T-helper 1 cell treated with Interleukin-12 subunit alpha and Interleukin-12 subunit beta and Interleukin-4 antibody, amounts not matched to agents 30 ng/mL and 1 ng/mL, for 36 hours (primary cell): ENCODE data around the gene ELMOD1. TPM values are rescaled to one million over a fixed set of nuclear protein-coding genes. Genes with fewer than 3 reads are reported as not detected.
"Not testable (repeated sequence)": the region's sequence is repeated elsewhere in the genome, so short reads cannot be mapped to it uniquely, and the experiment has no call there.

Experiments
- intact Hi-C: fragments of 100-400 bp; cut with micrococcal nuclease; formaldehyde crosslinking; loops from one replicate; pipeline ENCODE4 v1.15.1; 2024
- total RNA-seq: library from RNA; stranded (reverse); gene quantifications from 2 replicates; pipeline ENCODE4 v1.2.3, GENCODE V29; 2022

ELMOD1 gene
- total RNA-seq, 1 donor from 2014 or later = not detected

DNA sequence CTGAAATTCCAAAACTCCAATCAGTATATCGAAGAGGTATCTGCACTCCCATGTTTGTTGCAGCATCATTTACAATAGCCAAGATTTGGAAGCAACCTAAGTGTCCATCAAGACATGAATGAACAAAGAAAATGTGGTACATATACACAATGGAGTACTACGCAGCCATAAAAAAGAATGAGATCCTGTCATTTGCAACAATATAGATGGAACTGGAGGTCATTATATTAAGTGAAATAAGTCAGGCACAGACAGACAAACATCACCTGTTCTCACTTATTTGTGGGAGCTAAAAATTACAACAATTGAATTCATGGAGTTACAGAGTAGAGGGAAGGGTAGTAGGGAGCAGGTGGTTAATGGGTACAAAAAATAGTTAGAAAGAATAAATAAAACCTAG lies 11.8 kb upstream of the ELMOD1 start:
- intact Hi-C loops = not testable (repeated sequence)

DNA sequence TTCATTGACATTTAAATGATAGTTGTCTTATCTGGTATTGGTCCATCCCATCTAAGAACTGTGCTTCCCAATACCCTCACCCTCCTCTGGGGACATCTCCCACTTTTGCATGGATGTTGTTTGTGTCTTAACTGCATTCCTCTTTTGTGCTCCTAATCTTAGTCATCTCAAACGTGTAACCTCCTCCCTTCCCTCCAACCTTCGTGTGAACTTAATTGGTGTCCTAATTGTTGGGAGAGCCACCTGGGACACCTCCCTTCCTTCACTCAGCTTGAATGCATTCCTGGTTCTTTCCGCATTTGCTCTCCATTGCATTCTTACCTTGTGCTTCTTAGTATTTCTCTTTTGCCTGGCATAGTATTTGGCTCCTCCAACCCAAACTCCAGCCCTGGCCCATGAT lies 9.8 kb upstream of the ELMOD1 start:
- intact Hi-C loops = no loop called here

DNA sequence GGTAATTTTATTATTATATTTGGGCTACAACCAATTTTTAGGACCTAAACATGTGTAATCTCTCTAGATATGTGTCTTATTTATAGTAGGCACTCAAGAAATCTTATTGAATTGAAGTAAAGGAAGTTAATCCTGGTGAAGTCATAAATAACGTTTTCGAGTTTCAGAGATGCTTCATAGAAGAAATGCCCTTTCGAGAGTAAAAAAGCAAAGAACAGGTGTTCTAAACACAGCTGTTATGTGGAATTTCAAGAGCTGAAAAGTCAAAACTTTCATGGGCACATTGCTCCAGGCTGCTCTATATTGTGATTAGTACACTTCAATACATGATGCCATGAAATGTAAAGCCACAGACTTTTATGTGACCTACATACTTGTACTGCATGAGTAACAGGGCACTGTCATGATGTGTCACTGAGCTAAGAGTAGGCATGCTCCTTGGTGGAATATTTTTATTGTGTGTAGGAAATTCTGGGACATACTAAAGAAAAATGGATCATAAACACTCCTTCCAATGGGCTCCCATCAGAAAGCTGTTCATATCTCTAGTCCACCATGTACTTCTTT lies 7.2 kb upstream of the ELMOD1 start:
- intact Hi-C loops = no loop called here

DNA sequence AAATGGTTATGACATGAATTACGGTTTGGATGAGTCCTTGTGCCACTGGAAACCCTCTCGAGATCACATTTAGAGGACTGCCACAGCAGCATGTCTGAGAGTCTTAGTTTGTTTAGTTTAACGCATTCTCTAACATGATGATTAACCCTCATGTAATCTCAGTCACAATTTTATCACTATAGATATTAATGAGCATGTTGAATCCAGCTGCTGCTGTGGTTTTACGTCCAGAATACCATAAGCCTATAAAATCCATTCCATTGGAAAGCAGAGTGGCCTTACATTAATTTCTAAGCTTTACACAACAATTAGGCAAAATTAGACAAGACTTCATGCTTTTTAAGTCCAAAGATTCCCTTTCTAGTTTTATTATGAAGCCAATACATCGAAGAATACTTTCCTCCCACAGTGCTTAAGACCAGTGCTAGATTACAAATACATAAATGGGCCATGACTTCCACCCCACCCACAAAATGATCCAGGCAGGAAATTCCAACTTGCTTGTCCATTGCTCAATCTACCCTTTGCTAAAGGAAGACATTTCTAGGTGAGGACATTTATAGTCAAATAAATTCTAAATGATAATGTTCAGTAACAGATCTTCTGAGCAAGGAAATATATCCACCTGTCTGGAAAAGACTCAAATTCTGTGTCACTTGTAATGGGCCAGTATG lies 3.5 kb upstream of the ELMOD1 start:
- intact Hi-C loops = no loop called here

DNA sequence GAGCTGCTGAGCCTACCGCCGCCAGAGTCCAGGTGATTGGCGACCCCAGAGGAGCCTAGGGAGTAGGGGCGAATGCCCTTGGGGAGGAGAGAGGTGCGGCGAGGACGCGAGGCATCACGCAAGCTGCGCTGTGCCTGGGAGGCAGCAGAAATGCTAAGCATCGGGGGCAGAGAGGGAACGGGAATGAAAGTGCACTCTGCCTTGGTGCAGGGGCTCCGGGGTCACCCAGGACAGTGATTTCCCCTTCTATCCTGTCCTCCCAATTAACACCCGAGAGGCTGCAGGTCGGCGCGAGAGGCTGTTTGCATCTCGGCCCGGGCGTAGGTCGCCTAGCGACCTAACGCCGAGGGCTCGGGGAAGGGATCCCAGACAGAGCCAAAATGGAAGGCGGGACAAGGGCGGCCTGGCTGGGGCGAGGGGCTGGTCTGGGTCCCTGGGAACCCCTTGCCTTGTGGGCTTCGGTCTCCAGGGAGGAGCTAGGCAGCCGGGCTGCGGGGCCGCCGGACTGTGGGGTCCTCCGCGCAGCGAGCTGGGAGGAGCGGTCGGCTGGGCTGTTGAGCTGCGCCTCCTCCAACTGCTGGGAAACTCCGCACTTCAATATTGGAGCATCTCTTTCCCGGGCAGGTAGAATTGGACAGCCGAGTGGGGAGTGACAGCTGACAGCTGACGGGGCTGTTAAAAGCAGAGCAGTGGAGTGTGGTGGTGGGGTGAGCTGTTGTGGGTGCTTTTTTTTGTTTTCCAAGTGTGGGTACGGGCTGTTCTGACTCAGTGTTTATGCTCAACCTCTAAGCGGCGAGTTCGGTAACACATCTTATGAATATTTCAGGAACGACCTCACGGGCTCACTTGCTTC lies 657 bp downstream of the ELMOD1 start:
- intact Hi-C loops = loop anchor here (1.0 kb wide), 1 partner anchor 26 kb away; the partner anchor contains the start of gene ALKBH8

DNA sequence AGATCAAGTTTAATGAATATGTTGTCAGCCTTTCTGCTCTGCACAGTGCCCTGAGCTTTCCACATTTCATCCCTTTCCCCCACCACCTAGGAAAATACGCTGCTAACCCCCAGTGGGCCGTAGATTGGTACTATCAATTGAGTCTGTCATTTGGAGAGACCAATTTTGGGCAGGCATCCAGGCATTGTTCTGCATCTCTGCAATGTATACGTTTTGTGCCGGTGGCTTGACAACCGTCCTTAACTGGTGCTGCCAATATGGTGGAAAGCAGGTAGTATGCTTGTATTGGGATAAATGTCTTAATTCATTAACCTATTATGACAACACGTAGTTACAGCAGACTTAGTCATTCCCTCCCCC lies 1.3 kb downstream of the ELMOD1 start:
- intact Hi-C loops = loop anchor here (1.0 kb wide), 1 partner anchor 27 kb away; the partner anchor contains the start of gene ALKBH8

DNA sequence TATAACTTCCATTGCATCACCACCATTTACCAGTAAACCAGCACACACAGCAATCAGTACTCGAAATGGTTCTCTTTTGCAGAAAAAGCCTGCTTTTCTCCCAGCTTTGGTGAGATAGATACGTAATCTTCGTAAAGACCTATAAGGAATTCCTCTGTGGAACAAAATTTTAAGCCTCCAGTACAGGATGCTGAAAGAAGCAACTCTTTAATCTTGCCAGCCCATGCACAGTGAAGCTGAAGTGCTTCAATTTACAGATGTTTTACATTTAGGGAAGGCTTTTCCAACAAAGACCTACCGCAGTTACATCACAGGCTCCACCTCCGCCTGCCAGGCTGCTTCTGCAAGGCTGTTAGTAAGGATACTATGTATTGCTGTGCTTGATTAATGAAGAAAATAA lies 1.9 kb downstream of the ELMOD1 start:
- intact Hi-C loops = loop anchor here (1.0 kb wide), 1 partner anchor 28 kb away; the partner anchor contains the start of gene ALKBH8

DNA sequence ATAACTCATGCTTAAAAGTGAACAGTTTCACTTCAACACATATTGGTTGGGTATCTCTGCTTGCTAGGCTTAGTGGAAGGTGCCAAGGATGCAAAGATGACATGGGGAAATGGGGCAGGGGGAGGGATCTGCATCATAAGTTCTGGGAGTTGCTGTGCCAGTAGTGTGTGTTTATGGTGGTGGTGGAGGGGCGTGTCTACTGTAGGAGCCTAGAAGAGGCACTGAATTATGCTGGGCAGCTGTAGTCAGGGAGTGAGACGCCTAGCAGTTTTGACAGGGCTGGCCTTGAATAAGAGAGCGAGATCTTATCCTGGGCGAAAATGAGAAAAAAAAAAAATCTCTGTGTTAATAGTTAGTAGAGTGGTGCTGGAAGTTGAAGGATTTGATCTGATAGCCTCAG lies 3.0 kb downstream of the ELMOD1 start:
- intact Hi-C loops = no loop called here

DNA sequence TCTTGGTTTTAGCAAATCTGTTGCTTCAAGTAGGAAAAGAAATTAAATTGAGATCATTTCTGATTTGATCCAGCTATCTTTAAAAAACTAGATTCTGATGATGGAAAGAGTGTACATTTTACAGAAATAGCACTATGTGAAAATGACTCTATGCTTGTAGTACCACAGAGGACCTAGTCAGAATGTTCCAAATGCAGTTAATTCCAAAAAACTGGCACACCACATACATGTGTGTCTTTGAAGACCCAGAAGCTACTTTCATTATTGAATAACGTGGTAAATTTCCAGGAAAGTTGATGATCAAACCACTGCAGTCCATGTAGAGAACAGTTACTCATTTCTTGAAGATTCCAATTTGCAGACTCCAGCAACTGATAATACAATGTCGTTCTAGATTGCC lies 3.8 kb downstream of the ELMOD1 start:
- intact Hi-C loops = no loop called here

DNA sequence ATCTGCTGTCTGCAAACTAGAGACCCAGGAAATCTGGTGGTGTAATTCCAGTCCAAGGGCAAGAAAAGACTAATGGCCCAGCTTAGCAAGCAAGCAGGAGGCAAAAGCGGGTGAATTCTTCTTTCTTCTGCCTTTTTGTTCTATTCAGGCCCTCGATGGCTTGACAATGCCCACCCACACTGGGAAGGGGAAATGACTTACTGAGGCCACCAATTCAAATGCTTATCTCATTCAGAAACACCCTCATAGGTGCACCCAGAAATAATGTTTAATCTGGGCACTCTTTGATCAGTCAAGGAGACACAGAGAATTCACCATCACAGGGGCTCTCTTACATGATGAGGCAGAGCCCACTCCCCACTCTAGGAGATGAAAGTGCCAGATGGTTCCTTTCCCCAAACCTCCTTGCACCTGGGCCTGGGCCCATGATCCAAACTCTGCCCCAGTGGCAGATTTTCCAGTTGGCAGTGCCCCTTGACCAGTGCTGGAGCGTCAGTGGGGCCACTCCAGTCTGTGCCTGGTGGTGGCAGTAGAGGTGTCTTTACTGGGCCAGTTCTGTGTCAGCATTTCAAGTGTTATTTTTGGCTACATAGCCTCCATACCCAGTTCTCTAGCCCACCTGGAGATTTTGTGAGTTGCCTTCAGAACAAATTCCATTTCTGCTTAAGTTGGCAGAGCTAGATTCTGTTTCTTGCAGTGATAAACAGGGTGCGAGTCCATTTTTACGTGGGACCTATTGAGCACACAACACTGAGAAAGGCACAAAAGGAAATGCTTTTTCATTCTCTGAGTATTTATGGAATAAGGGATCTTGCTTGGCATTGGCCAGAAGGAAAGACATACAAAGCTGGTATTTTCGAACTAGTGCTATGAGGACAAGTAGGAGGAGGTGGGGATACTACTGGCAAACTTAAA lies 7.5 kb downstream of the ELMOD1 start:
- intact Hi-C loops = no loop called here

DNA sequence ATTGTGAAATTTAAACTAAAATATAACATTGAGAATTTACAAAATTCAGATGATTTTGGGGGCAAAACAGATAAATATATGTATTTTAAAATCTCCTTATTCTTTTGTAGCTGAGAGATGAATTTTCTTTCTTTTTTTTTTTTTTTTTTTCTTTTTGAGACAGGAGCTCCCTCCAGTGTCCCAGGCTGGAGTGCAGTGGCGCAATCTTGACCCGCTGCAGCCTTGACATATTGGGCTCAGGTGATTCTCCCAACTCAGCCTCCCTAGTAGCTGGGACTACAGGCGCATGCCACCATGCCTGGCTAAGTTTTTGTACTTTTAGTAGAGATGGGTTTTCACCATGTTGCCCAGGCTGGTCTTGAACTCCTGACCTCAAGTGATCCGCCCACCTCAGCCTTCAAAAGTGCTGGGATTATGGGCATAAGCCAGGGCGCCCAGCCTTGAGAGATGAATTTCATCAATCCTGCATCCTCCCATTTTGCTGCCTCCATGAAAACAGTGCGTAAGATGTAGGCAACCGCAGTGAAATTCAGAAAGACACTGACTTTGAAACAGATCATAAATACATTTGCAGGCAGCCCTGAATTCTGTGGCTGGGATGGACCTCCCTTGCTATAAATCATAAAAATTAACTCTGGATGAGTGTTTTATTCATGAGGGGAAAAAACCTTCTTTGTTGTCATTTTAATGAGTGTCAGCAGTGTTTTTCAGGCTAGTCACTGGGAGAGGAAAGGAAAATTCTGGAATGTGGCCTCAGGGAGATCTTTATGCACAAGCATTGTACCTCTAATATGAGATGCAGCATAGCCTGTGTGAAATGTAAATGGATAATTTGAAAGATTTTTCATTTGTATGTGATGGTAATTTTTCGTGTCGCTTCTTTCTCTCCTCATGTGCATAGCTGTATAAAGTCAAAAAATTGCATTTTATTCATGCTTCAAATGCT lies 14.4 kb downstream of the ELMOD1 start:
- intact Hi-C loops = no loop called here

DNA sequence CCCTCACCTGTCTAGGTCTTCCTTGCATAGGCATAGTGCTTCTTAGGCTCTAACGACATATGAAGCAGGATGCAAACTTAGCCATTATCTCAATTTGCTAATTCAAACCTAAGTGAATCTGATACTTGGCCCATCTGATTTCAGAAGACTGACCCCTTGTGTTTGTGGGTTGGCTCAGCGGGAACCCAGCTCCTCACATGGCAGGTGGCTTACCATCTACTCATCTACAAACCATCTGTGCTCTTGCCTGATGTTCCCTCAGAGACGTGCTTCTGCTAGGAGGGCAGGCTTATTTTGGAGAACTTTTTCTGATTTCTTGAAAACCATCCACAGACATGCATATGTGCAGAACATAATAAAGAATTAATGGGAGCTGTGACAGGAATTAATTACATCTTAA lies 15.2 kb downstream of the ELMOD1 start:
- intact Hi-C loops = no loop called here

DNA sequence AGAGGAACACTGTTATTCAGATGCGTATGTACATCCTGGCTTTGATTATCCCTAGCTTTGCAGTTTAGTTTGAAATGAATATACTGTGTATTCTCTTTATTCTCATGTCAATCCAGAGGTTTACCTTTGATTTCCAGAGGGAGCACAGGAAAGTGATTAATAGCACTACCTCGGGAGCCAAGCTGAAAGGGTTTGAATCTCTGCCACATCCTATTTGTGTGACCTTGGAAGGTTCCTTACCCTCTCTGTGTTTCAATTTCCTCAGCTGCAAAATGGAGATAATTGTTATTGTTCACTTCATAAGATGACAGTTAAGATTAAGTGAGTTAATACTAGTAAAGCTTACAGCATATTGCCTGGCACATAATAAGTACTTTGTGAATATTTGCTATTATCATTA lies 17.9 kb downstream of the ELMOD1 start:
- intact Hi-C loops = no loop called here

DNA sequence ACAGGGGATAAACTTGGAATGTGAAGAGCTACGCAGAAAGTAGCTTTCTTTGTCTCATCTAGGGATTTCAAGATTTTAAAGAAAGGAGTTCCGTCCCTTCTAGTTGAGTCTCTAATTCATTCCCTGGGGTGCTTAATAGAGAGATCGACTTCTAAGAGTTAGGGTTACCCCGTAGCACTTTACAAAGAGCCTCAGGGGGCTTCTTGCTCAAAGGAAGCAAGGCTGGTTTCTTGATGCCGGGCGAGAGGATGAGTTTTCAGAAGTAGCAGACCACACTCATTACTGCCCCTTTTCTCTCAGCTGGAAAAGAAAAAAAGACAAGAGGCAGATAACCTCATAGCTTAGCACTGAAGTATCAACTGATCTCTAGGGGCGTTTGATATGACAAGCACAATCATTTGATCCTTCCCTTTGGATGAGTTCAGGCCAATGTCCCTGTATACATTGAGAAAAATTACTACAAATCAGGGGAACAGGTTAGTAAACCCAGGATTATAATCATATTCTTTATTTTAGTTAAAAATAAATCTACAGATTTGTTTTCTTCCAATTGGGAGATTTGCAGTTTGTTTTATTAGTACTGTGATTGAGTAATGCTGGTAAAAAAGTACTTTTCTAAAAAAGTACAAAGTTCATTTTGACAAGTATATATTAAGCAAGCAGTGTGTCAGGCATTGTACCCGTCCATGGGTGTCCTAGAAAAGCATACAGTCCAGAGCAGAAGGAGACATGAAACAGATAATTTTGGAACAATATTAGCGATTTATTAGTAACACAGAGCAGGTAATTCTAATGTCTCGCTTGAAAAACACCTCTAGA lies 18.7 kb downstream of the ELMOD1 start:
- intact Hi-C loops = no loop called here

DNA sequence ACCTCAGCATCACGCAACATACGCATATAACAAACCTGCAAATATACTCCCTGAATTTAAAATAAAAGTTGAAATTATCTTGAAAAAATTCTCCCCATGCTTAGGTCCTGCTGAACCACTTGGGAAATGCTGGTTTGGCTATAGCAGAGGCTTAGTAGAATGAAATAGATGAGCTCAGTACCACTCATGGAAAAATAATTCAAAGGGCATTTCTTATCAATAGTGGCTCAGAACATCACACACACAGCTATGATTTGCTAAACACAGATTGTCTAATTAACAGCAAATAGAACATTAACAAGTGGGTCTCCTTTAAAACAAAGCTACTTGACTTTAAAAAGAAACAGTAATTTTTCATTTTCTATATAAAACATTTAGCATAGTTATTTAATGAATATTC lies 21.5 kb downstream of the ELMOD1 start:
- intact Hi-C loops = no loop called here

DNA sequence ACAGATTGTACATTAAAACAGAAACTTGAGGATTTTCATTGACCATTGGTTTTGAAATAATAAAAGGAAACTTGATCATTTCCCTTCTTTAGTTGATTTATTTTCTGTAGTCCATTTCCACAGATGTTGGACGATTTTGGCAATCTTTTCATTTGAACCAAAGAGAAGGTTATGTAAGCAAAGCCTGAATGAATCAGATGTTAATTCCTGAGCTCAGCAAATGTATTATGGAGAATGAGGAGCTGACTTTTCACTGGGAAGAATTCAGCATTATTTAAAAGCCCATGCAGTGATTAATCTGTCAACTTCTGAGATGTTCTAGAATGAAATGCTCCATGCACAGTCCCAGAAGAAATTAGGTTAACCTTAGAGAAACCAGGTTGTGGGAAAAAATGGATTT lies 29.0 kb downstream of the ELMOD1 start:
- intact Hi-C loops = no loop called here

DNA sequence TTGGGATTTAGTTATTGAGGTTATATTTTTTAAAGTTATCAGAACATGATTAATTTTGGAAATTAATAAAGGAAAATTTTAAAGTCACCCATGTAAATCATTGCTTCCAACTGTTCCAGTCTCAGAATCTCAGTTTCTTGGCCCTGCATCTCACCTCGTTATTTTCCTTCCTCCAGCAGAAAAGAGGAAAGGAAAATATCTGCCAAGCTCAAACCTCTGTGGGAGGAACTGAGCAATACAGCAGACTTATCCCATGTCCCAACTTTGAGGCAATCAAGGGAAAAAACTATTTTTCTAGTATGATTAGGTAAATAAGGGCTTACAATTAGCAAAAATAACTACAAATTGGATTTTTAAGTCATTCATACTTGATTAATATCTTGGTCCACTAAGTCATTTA lies 30.1 kb downstream of the ELMOD1 start:
- intact Hi-C loops = no loop called here

DNA sequence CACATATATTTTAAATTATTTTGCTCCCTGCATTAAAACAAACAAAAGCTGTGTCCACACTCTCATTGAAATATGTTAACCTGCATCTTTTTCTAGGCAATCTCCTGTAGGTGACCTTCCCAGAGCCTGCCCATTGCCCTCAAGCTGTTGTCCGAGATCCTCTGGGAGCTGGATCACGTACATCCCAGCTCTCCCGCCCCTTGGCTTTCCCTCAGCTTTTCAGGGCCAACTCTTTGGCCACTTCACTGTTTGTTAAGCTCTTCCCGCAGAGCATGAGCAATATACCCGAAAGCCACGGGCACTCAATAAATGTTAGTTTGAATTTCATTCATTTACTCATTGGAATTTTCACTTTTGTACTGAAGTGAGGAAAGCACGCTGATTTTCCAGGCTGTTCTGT lies 32.2 kb downstream of the ELMOD1 start:
- intact Hi-C loops = no loop called here

DNA sequence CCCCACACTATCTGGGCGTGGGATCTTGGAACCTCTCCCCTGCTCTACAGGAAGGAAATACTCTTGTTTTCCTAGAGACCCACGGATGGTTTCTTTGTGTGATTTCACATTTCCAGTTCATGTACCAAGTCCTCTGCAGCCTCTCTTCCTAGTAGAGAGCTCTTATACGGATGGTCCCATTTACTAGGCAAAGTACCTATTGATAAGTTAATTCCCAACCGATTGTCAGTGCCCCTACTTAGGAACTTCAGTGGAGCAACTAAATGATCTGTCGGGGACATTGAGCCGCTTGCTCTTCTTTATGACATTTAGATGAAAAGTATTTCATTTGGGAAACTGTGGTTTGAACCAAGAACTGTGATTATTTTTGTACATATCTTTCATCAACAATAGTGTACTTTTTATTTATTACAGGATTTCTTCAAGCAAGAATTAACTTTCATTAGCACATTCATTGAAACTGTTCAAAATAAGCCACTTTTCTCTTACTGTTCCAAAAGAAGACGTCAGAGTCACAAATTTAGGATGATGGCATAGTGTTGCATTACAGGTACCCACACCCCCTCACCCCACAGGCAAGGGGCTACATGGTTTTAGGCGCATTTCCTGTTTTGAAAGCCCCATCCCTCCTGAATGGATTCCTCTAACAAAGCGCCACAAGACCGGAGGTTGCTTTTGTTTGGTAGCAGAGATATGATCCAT lies 34.2 kb downstream of the ELMOD1 start:
- intact Hi-C loops = no loop called here
